Adipose tissue (tissue), 3 donors: ENCODE data around the gene MIX23. TPM values are rescaled to one million over a fixed set of nuclear protein-coding genes. Genes with fewer than 3 reads are reported as not detected.

Experiments used
- H3K27ac ChIP-seq: one replicate; pipeline ENCODE4 v1.5.1; 2013; ENCODE audit warnings: low read depth, low read length
- WGBS, 3 donors: extraction: QIAGEN DNeasy Blood & Tissue Kit; methylation state at CpG; one replicate each; pipeline ENCODE4 v1.1.7; 2013; 5-methylcytosine and 5-hydroxymethylcytosine counted together
- polyA plus RNA-seq, 3 donors: library from polyadenylated mRNA; stranded (reverse); fragments of 200-250 nt; gene quantifications; one replicate each; pipeline ENCODE4 v1.2.3, GENCODE V29; 2013
- donor health status: healthy with polysubstance abuse.
- donor health status: Bipolar disorder and iron deficiency.
- donor health status: healthy.

MIX23 gene
- polyA plus RNA-seq, 3 donors, result 12.7 to 41.5 (median 21.1) TPM

GRCh38 chr3:122314228-122314876, 68.7 kb downstream of the MIX23 start:
- WGBS, 3 donors, result 78 to 94% (median 85%) methylated on average over 2 of the region's 2 CpGs

DNA sequence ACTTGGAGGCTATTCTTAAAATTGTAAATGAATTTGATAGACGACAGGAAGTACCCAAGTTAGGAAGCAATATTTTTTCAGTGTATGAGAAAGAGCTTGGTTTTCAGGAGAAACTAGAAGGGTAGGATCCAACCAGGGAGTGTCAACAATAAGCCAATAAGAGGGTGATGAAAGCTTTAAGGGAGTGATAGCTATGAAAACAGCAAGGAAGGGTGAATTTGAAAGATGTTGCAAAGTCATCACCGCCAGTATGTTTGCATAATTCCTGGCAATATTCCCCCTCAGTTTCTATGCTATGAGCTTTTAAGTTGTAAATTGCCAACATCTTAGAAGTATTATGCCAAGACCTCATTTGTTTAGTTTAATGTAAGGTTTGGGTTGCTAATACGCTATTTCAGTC, 69.8 kb downstream of the MIX23 start:
- 37 to 87% (median 58%) methylated on average over 3 of the region's 3 CpGs for WGBS, 3 donors

More at GRCh38 chr3:122314228-122314876, 68.7 kb downstream of the MIX23 start:
- no peak overlapping the region for H3K27ac ChIP-seq

GRCh38 chr3:122312826-122313225, 70.2 kb downstream of the MIX23 start:
- H3K27ac ChIP-seq, result no peak overlapping the region

More for the DNA sequence above, 69.8 kb downstream of the MIX23 start:
- H3K27ac ChIP-seq, result no peak overlapping the region

DNA sequence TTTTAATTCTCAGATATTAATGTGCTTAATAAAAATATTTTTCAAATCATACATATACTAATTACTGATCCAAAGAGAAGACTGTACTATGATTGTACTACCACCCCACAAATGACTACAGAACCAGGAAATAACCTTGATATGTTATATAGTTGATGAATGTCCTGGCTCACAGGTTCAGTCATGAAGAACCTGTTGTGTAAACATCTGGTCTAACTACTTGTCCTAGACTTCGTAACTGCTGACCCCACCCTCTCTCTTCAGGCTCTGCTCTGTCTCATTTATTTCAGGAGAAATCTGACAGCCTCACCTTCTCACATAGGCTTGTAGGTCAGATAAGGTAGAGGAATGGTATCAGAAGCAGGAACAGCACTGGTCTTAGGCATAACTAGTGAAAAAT, 72.7 kb downstream of the MIX23 start:
- WGBS, 3 donors, result 6 to 21% (median 9%) methylated on average over 1 of the region's 1 CpG
- H3K27ac ChIP-seq, result no peak overlapping the region

Other genes with a start within 250 kb of the MIX23 start
- gene CASR, start 199.6 kb downstream of the MIX23 start, polyA plus RNA-seq, result 1 to 10 TPM in 1 of 3 donors, under 1 TPM in 1, not detected in 1; under 0.01 to 5.0 TPM
- 10 to 100 TPM in 2 of 3 donors, 1 to 10 TPM in 1; 2.3 to 36.9 (median 23.6) TPM for gene CSTA, start 58.0 kb downstream of the MIX23 start, polyA plus RNA-seq
- gene FAM162A, start 951 bp upstream of the MIX23 start, polyA plus RNA-seq, result 10 to 100 TPM; 43.2 to 59.4 (median 51.5) TPM
- 1 to 10 TPM; 1.6 to 2.4 (median 1.7) TPM for gene WDR5B, start 32.8 kb upstream of the MIX23 start, polyA plus RNA-seq
- 10 to 100 TPM in 2 of 3 donors, 1 to 10 TPM in 1; 7.0 to 19.9 (median 10.7) TPM for gene KPNA1, start 131.7 kb upstream of the MIX23 start, polyA plus RNA-seq
- 10 to 100 TPM; 15.7 to 32.6 (median 19.2) TPM for gene PARP9, start 181.1 kb upstream of the MIX23 start, polyA plus RNA-seq
- 10 to 100 TPM in 2 of 3 donors, 1 to 10 TPM in 1; 9.6 to 11.8 (median 11.4) TPM for gene DTX3L, start 181.1 kb upstream of the MIX23 start, polyA plus RNA-seq
- 1 to 10 TPM in 1 of 3 donors, under 1 TPM in 2; 0.61 to 1.2 (median 0.79) TPM for gene PARP15, start 194.4 kb upstream of the MIX23 start, polyA plus RNA-seq